ENCODE results near the gene DNAJC15.

DNA sequence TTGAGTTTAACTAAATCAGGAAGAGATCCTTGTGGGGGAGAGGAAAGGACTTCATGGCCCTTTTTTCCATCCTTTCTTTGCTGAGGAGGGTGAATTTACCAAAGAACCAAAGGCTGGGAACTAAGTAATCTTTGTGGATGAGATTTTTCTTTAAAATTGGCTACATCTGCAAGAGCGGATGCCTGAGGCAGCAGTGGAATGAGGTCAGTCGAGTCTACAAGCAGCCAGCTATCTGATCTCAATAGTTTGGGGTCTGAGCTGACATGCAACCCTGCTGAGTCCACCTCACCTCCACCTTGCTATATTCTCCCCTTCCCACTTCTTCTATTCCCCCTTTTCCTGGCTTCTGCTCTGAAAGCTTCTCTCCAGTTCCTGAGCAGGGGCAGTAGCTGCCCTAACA lies 3.6 kb upstream of the DNAJC15 start:
- TF ChIP-seq, protein P1, sequence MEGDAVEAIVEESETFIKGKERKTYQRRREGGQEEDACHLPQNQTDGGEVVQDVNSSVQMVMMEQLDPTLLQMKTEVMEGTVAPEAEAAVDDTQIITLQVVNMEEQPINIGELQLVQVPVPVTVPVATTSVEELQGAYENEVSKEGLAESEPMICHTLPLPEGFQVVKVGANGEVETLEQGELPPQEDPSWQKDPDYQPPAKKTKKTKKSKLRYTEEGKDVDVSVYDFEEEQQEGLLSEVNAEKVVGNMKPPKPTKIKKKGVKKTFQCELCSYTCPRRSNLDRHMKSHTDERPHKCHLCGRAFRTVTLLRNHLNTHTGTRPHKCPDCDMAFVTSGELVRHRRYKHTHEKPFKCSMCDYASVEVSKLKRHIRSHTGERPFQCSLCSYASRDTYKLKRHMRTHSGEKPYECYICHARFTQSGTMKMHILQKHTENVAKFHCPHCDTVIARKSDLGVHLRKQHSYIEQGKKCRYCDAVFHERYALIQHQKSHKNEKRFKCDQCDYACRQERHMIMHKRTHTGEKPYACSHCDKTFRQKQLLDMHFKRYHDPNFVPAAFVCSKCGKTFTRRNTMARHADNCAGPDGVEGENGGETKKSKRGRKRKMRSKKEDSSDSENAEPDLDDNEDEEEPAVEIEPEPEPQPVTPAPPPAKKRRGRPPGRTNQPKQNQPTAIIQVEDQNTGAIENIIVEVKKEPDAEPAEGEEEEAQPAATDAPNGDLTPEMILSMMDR (optimal IDR thresholded peaks at IDR 0.05 in 1 of 3, IDR thresholded peaks at IDR 0.05 in 1 of 3, conservative IDR thresholded peaks at IDR 0.05 in 1 of 3; ENCODE audit: extremely low read depth in 1 of 3, insufficient read depth in 2 of 3, low read length in 3 of 3) = no peak
- no peak for TF ChIP-seq EZH2 (IDR thresholded peaks at IDR 0.05; ENCODE audit: low read length)

Data from keratinocyte (primary cell).